ENCODE results near the gene STK35.

GRCh38 chr20:2065099-2065498 lies 36.5 kb upstream of the STK35 start:
- TF ChIP-seq, protein P1, sequence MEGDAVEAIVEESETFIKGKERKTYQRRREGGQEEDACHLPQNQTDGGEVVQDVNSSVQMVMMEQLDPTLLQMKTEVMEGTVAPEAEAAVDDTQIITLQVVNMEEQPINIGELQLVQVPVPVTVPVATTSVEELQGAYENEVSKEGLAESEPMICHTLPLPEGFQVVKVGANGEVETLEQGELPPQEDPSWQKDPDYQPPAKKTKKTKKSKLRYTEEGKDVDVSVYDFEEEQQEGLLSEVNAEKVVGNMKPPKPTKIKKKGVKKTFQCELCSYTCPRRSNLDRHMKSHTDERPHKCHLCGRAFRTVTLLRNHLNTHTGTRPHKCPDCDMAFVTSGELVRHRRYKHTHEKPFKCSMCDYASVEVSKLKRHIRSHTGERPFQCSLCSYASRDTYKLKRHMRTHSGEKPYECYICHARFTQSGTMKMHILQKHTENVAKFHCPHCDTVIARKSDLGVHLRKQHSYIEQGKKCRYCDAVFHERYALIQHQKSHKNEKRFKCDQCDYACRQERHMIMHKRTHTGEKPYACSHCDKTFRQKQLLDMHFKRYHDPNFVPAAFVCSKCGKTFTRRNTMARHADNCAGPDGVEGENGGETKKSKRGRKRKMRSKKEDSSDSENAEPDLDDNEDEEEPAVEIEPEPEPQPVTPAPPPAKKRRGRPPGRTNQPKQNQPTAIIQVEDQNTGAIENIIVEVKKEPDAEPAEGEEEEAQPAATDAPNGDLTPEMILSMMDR (IDR thresholded peaks at IDR 0.05; ENCODE audit: insufficient read depth, low read length), result no peak
- TF ChIP-seq, protein P2, sequence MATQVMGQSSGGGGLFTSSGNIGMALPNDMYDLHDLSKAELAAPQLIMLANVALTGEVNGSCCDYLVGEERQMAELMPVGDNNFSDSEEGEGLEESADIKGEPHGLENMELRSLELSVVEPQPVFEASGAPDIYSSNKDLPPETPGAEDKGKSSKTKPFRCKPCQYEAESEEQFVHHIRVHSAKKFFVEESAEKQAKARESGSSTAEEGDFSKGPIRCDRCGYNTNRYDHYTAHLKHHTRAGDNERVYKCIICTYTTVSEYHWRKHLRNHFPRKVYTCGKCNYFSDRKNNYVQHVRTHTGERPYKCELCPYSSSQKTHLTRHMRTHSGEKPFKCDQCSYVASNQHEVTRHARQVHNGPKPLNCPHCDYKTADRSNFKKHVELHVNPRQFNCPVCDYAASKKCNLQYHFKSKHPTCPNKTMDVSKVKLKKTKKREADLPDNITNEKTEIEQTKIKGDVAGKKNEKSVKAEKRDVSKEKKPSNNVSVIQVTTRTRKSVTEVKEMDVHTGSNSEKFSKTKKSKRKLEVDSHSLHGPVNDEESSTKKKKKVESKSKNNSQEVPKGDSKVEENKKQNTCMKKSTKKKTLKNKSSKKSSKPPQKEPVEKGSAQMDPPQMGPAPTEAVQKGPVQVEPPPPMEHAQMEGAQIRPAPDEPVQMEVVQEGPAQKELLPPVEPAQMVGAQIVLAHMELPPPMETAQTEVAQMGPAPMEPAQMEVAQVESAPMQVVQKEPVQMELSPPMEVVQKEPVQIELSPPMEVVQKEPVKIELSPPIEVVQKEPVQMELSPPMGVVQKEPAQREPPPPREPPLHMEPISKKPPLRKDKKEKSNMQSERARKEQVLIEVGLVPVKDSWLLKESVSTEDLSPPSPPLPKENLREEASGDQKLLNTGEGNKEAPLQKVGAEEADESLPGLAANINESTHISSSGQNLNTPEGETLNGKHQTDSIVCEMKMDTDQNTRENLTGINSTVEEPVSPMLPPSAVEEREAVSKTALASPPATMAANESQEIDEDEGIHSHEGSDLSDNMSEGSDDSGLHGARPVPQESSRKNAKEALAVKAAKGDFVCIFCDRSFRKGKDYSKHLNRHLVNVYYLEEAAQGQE (IDR thresholded peaks at IDR 0.05; ENCODE audit: insufficient replicate concordance, low read depth), result no peak

Data from HL-60 (cell line).